SU-DHL-6 (cell line): ENCODE results near the gene TNS1.

Source experiments
- CTCF ChIP-seq: fragments of 200-600 bp; sonication (generic); IDR thresholded peaks from one replicate; pipeline ENCODE4 v1.5.1; 2017; ENCODE audit warnings: antibody characterized with exemption, mild to moderate bottlenecking, low read length, moderate library complexity; ENCODE audit not compliant: insufficient read depth, poor library complexity, severe bottlenecking
- EZH2phosphoT487 ChIP-seq: fragments of 200-600 bp; sonication (generic), shearing (Covaris generic); conservative IDR thresholded peaks from 2 replicates; pipeline ENCODE4 v1.6.1; 2018; ENCODE audit warnings: mild to moderate bottlenecking, antibody characterized with exemption, low read length, moderate library complexity, mixed read lengths

- TF ChIP-seq CTCF (no peak), EZH2phosphoT487 (no peak)
These were observed 138.9 kb downstream of the TNS1 start for GRCh38 chr2:217863883-217864282.
